Liver (tissue), 9 donors: Measurements from ENCODE around the gene TEC. TPM values are rescaled to one million over a fixed set of nuclear protein-coding genes. Genes with fewer than 3 reads are reported as not detected.

Source experiments
- DNase-seq: peaks from one replicate; pipeline ENCODE4 v3.0.0-alpha.2; 2017; ENCODE audit warnings: low spot score
- H3K27ac ChIP-seq, 2 donors: one replicate each; pipeline ENCODE4 v1.7.0; 2013; ENCODE audit warnings: inconsistent platforms in 2 of 2, low read length in 2 of 2, control low read depth in 1 of 2, low read depth in 1 of 2, mild to moderate bottlenecking in 1 of 2
- H3K27me3 ChIP-seq, 4 donors: one replicate each; pipeline versions ENCODE4 v1.6.1 to v1.7.0; 2013; ENCODE audit warnings: low read length in 3 of 4, inconsistent platforms in 1 of 4, mild to moderate bottlenecking in 1 of 4, moderate library complexity in 1 of 4; ENCODE audit not compliant: control insufficient read depth in 4 of 4, insufficient read depth in 4 of 4
- H3K36me3 ChIP-seq, 4 donors: one replicate each; pipeline versions ENCODE4 v1.6.1 to v1.7.0; 2013; ENCODE audit warnings: low read length in 3 of 4, mild to moderate bottlenecking in 3 of 4, low read depth in 1 of 4, moderate library complexity in 1 of 4; ENCODE audit not compliant: control insufficient read depth in 4 of 4, insufficient read depth in 3 of 4
- H3K4me1 ChIP-seq, 4 donors: one replicate each; pipeline versions ENCODE4 v1.6.1 to v1.7.0; 2013; ENCODE audit warnings: low read length in 3 of 4, mild to moderate bottlenecking in 3 of 4, moderate library complexity in 1 of 4; ENCODE audit not compliant: control insufficient read depth in 4 of 4, insufficient read depth in 4 of 4
- H3K4me3 ChIP-seq, 3 donors: one replicate each; pipeline versions ENCODE4 v1.6.1 to v1.7.0; 2013; ENCODE audit warnings: low read length in 3 of 3, control low read depth in 1 of 3, low read depth in 1 of 3, mild to moderate bottlenecking in 1 of 3
- H3K9ac ChIP-seq, 2 donors: one replicate each; pipeline ENCODE4 v1.7.0; 2013; ENCODE audit warnings: low read length in 2 of 2, mild to moderate bottlenecking in 2 of 2, moderate library complexity in 2 of 2, control low read depth in 1 of 2, low read depth in 1 of 2
- H3K9me3 ChIP-seq, 4 donors: one replicate each; pipeline versions ENCODE4 v1.6.1 to v1.7.0; 2013; ENCODE audit warnings: low read length in 3 of 4; ENCODE audit not compliant: control insufficient read depth in 4 of 4
- EGR1 ChIP-seq, 2 donors: IDR thresholded peaks; 2 replicates each; pipeline ENCODE4 v1.6.1; 2016 to 2018; ENCODE audit warnings: antibody characterized with exemption in 2 of 2, low read depth in 2 of 2
- FOXA1 ChIP-seq: IDR thresholded peaks from 2 replicates; pipeline ENCODE4 v1.6.1; 2016; ENCODE audit warnings: antibody characterized with exemption
- GABPA ChIP-seq, 2 donors: IDR thresholded peaks in 1 of 2; conservative IDR thresholded peaks in 1 of 2; 2 replicates each; pipeline ENCODE4 v1.6.1; 2016; ENCODE audit warnings: antibody characterized with exemption in 2 of 2, mild to moderate bottlenecking in 1 of 2, moderate library complexity in 1 of 2
- HNF4A ChIP-seq, 2 donors: conservative IDR thresholded peaks; 2 replicates each; pipeline ENCODE4 v1.6.1; 2016; ENCODE audit warnings: antibody characterized with exemption in 2 of 2, mild to moderate bottlenecking in 2 of 2
- HNF4G ChIP-seq: IDR thresholded peaks from 2 replicates; pipeline ENCODE4 v1.6.1; 2016; ENCODE audit warnings: antibody characterized with exemption
- JUND ChIP-seq, 2 donors: IDR thresholded peaks; 2 replicates each; pipeline ENCODE4 v1.6.1; 2016; ENCODE audit warnings: antibody characterized with exemption in 2 of 2
- NR2F2 ChIP-seq: IDR thresholded peaks from 2 replicates; pipeline ENCODE4 v1.6.1; 2016; ENCODE audit warnings: antibody characterized with exemption
- RAD21 ChIP-seq, 2 donors: IDR thresholded peaks; 2 replicates each; pipeline ENCODE4 v1.6.1; 2016; ENCODE audit warnings: antibody characterized with exemption in 2 of 2, mild to moderate bottlenecking in 2 of 2
- RXRA ChIP-seq, 2 donors: IDR thresholded peaks; 2 replicates each; pipeline ENCODE4 v1.6.1; 2017 to 2018; ENCODE audit warnings: antibody characterized with exemption in 2 of 2, mild to moderate bottlenecking in 1 of 2
- SP1 ChIP-seq: IDR thresholded peaks from 2 replicates; pipeline ENCODE4 v1.6.1; 2018; ENCODE audit warnings: antibody characterized with exemption, mild to moderate bottlenecking
- TAF1 ChIP-seq: conservative IDR thresholded peaks from 2 replicates; pipeline ENCODE4 v1.6.1; 2016; ENCODE audit warnings: antibody characterized with exemption, mild to moderate bottlenecking
- YY1 ChIP-seq: IDR thresholded peaks from 2 replicates; pipeline ENCODE4 v1.6.1; 2016; ENCODE audit warnings: antibody characterized with exemption, mild to moderate bottlenecking
- WGBS: extraction: QIAGEN DNeasy Blood & Tissue Kit; methylation state at CpG from one replicate; pipeline ENCODE4 v1.1.7; 2013; 5-methylcytosine and 5-hydroxymethylcytosine counted together
- polyA plus RNA-seq, 2 donors: library from polyadenylated mRNA; stranded (reverse) in 1 of 2; unstranded in 1 of 2; fragments of 200-250 nt in 1 of 2; fragments of >200 nt in 1 of 2; fragmentation: Nextera tagmentation in 1 of 2; extraction: Ambion mirVana in 1 of 2; gene quantifications; one replicate each; pipeline versions ENCODE4 v1.2.1 to v1.2.3, GENCODE V29; 2013 to 2015
- total RNA-seq, 2 donors: library from RNA; depleted of rRNA; stranded (reverse); fragments of >200 nt; gene quantifications; one replicate each; pipeline ENCODE4 v1.2.3, GENCODE V29; 2014
- TF ChIP-seq, protein P1 (sequence below): IDR thresholded peaks from 2 replicates; pipeline ENCODE4 v1.6.1; 2016; ENCODE audit warnings: antibody characterized with exemption, mild to moderate bottlenecking
- TF ChIP-seq, protein P2 (sequence below): IDR thresholded peaks from 2 replicates; pipeline ENCODE4 v1.6.1; 2016; ENCODE audit warnings: antibody characterized with exemption
- TF ChIP-seq, protein P3 (sequence below): IDR thresholded peaks from 2 replicates; pipeline ENCODE4 v1.6.1; 2016; ENCODE audit warnings: antibody characterized with exemption
- TF ChIP-seq, protein P4 (sequence below): IDR thresholded peaks from 2 replicates; pipeline ENCODE4 v1.6.1; 2016; ENCODE audit warnings: antibody characterized with exemption
- TF ChIP-seq, protein P5 (sequence below): fragments of 150-350 bp; IDR thresholded peaks from 2 replicates; pipeline ENCODE4 v1.5.1; 2017; ENCODE audit warnings: improper control_type of control experiment, low read depth, low read length; ENCODE audit not compliant: missing input control
- donor health status: healthy.
- donor health status: healthy.
- donor health status: healthy.
- donor health status: healthy.
- donor health status: healthy.

The TEC gene
- total and polyA plus RNA-seq, 4 donors, result 1.1 to 4.7 (median 2.0) TPM

DNA sequence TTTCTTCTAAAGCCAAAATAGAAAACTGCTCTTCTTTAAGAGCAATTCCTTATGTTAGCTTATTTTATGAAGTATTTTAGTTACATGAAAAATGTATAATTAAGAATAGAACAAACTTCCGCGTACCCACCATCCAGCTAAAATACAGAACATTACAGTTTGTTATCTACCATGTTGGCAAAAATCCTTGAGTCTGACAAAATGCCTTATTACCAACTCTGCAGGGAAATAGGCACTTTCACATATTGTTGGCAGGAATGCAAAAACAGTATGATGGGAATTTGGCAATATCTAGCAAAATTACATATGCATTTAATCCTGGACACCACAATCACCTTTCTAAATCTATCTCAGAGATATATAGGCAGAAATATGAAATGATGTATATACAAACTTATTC, 39.3 kb upstream of the TEC start:
- Histone ChIP-seq H3K9me3 (no peaks in the 10 kb centered on the region), H3K27ac (no peak overlapping the region), H3K9ac (no peak overlapping the region), H3K36me3 (no peaks in the 10 kb centered on the region), H3K4me3 (no peak overlapping the region), H3K4me1 (no peaks in the 10 kb centered on the region), H3K27me3 (no peaks in the 10 kb centered on the region)
- no peak for DNase-seq
- WGBS, result 96% methylated on average over 2 of the region's 2 CpGs
- no peak for TF ChIP-seq TAF1
- TF ChIP-seq NR2F2, result no peak
- TF ChIP-seq, protein P1, sequence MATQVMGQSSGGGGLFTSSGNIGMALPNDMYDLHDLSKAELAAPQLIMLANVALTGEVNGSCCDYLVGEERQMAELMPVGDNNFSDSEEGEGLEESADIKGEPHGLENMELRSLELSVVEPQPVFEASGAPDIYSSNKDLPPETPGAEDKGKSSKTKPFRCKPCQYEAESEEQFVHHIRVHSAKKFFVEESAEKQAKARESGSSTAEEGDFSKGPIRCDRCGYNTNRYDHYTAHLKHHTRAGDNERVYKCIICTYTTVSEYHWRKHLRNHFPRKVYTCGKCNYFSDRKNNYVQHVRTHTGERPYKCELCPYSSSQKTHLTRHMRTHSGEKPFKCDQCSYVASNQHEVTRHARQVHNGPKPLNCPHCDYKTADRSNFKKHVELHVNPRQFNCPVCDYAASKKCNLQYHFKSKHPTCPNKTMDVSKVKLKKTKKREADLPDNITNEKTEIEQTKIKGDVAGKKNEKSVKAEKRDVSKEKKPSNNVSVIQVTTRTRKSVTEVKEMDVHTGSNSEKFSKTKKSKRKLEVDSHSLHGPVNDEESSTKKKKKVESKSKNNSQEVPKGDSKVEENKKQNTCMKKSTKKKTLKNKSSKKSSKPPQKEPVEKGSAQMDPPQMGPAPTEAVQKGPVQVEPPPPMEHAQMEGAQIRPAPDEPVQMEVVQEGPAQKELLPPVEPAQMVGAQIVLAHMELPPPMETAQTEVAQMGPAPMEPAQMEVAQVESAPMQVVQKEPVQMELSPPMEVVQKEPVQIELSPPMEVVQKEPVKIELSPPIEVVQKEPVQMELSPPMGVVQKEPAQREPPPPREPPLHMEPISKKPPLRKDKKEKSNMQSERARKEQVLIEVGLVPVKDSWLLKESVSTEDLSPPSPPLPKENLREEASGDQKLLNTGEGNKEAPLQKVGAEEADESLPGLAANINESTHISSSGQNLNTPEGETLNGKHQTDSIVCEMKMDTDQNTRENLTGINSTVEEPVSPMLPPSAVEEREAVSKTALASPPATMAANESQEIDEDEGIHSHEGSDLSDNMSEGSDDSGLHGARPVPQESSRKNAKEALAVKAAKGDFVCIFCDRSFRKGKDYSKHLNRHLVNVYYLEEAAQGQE, result no peak
- TF ChIP-seq JUND (IDR thresholded peaks at IDR 0.05), result no peak
- TF ChIP-seq, protein P2, sequence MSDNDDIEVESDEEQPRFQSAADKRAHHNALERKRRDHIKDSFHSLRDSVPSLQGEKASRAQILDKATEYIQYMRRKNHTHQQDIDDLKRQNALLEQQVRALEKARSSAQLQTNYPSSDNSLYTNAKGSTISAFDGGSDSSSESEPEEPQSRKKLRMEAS, result no peak
- no peak for TF ChIP-seq HNF4A (conservative IDR thresholded peaks at IDR 0.05)
- TF ChIP-seq RXRA (IDR thresholded peaks at IDR 0.05), result no peak
- TF ChIP-seq, protein P3, sequence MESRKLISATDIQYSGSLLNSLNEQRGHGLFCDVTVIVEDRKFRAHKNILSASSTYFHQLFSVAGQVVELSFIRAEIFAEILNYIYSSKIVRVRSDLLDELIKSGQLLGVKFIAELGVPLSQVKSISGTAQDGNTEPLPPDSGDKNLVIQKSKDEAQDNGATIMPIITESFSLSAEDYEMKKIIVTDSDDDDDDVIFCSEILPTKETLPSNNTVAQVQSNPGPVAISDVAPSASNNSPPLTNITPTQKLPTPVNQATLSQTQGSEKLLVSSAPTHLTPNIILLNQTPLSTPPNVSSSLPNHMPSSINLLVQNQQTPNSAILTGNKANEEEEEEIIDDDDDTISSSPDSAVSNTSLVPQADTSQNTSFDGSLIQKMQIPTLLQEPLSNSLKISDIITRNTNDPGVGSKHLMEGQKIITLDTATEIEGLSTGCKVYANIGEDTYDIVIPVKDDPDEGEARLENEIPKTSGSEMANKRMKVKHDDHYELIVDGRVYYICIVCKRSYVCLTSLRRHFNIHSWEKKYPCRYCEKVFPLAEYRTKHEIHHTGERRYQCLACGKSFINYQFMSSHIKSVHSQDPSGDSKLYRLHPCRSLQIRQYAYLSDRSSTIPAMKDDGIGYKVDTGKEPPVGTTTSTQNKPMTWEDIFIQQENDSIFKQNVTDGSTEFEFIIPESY, result no peak

DNA sequence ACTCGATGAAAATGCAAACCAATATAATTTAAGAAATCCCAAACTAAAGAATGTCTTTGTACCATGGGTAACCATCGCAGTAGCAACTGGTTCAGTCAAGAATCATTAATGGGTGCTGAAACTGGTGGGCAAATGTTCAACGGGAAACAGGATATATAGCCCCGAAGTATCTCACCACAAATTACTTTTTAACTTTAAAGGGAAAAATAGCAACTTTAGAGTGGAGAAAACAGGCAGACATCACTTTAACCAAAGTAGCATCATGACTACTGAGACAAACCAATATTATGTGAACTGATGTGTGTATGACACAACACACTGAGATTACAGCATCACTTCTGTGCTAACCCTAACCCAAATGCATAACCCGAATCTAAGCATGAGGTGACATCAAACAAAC, 37.9 kb upstream of the TEC start:
- H3K4me1 ChIP-seq, result no peaks in the 10 kb centered on the region
- DNase-seq, result no peak
- H3K27me3 ChIP-seq, result no peaks in the 10 kb centered on the region
- no peak overlapping the region for H3K4me3 ChIP-seq
- no peak overlapping the region for H3K27ac ChIP-seq
- no peak overlapping the region for H3K9ac ChIP-seq
- no peak for TF ChIP-seq HNF4A (conservative IDR thresholded peaks at IDR 0.05)
- TF ChIP-seq, protein P4, sequence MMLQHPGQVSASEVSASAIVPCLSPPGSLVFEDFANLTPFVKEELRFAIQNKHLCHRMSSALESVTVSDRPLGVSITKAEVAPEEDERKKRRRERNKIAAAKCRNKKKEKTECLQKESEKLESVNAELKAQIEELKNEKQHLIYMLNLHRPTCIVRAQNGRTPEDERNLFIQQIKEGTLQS, result no peak
- TF ChIP-seq RXRA (IDR thresholded peaks at IDR 0.05), result no peak
- TF ChIP-seq, protein P1, result no peak
- TF ChIP-seq, protein P5, sequence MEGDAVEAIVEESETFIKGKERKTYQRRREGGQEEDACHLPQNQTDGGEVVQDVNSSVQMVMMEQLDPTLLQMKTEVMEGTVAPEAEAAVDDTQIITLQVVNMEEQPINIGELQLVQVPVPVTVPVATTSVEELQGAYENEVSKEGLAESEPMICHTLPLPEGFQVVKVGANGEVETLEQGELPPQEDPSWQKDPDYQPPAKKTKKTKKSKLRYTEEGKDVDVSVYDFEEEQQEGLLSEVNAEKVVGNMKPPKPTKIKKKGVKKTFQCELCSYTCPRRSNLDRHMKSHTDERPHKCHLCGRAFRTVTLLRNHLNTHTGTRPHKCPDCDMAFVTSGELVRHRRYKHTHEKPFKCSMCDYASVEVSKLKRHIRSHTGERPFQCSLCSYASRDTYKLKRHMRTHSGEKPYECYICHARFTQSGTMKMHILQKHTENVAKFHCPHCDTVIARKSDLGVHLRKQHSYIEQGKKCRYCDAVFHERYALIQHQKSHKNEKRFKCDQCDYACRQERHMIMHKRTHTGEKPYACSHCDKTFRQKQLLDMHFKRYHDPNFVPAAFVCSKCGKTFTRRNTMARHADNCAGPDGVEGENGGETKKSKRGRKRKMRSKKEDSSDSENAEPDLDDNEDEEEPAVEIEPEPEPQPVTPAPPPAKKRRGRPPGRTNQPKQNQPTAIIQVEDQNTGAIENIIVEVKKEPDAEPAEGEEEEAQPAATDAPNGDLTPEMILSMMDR, result no peak
- TF ChIP-seq, protein P3, result no peak
- no peak for TF ChIP-seq SP1
- no peak for TF ChIP-seq JUND (IDR thresholded peaks at IDR 0.05)
- TF ChIP-seq, protein P2, result no peak
- TF ChIP-seq GABPA (IDR thresholded peaks at IDR 0.05 in 1 of 2, conservative IDR thresholded peaks at IDR 0.05 in 1 of 2), result no peak
- no peak for TF ChIP-seq EGR1 (IDR thresholded peaks at IDR 0.05; ENCODE audit: low read depth in 2 of 2)
- no peak for TF ChIP-seq YY1
- no peak for TF ChIP-seq HNF4G
- no peak for TF ChIP-seq RAD21 (IDR thresholded peaks at IDR 0.05)
- TF ChIP-seq NR2F2, result no peak
- no peak for TF ChIP-seq FOXA1
- no peak for TF ChIP-seq TAF1
- no peaks in the 10 kb centered on the region for H3K36me3 ChIP-seq
- 89% methylated on average over 5 of the region's 5 CpGs for whole genome bisulfite sequencing
- H3K9me3 ChIP-seq, result no peaks in the 10 kb centered on the region
